Measurements from ENCODE around the gene ADGRF1.

DNA sequence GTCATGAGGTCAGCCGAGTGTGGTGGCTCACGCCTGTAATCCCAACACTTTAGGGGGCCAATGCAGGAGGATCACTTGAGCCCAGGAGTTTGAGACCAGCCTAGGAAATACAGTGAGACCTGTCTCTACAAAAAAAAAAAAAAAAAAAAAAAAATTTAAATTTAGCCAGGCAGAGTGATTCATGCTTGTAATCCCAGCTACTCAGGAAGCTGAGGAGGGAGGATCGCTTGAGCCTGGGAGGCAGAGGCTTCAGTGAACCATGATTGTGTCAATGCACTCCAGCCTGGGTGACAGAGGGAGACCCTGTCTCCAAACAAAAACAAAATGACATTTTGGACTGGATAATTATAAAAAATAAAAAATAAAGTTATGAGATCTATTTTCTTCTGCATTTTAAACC, 56.2 kb downstream of the ADGRF1 start:
- TF ChIP-seq CTCF (IDR thresholded peaks at IDR 0.05; ENCODE audit: insufficient read depth, low read length, poor library complexity, severe bottlenecking): no peak
- no peak for TF ChIP-seq EZH2phosphoT487 (conservative IDR thresholded peaks at IDR 0.05; ENCODE audit: low read length)
